GM12873 (cell line): ENCODE results near the gene LRRC28.

Source experiments
- TF ChIP-seq, protein P1 (sequence below): IDR thresholded peaks from 2 replicates; pipeline ENCODE4 v1.5.1; 2012; ENCODE audit warnings: low read depth, mild to moderate bottlenecking, moderate library complexity, low read length, control low read depth; ENCODE audit not compliant: insufficient read depth; ENCODE audit errors: missing control alignments

The LRRC28 gene

DNA sequence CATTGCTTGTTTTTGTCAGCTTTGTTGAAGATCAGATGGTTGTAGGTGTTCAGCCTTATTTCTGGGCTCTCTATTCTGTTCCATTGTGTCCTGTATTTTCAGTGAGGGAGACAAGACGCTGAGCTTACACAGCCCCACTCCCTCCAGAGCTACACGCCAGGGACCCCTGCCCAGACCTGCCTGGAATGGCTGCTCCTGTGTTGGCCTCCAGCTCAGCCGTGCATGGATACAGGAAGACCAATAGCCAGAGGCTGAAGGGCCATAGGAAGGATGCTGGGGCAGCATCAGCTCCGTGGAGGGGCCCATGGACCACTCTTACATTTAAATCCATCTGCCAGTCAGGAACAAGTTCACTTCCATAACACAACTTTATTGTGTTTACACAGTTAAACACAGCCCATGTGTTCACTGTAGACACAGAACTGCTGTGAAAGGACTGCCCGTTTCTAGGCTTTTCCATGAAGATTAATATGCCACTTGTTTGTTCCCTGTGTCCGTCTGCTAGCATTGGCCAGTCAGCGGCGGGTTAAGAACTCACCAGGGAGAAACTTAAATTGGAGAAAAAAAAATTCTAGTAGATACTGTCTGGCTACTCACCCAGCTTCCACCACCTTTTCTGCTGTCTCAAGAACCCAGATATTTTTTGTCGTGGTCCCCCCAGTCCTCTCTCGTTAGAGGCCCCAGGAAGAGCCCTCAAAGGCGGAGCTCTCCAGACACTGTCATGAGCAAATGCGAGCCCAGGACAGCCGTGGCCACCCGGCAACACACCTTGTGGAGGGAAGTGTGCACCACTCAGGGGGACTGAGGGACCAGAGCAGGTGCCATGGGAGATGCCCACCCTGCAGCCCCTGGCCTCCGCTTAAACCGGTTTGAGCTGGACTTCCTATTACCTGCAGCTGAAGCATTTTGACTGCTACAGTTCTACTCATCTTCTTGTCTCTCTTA is 172.2 kb downstream of the LRRC28 start:
- TF ChIP-seq, protein P1, sequence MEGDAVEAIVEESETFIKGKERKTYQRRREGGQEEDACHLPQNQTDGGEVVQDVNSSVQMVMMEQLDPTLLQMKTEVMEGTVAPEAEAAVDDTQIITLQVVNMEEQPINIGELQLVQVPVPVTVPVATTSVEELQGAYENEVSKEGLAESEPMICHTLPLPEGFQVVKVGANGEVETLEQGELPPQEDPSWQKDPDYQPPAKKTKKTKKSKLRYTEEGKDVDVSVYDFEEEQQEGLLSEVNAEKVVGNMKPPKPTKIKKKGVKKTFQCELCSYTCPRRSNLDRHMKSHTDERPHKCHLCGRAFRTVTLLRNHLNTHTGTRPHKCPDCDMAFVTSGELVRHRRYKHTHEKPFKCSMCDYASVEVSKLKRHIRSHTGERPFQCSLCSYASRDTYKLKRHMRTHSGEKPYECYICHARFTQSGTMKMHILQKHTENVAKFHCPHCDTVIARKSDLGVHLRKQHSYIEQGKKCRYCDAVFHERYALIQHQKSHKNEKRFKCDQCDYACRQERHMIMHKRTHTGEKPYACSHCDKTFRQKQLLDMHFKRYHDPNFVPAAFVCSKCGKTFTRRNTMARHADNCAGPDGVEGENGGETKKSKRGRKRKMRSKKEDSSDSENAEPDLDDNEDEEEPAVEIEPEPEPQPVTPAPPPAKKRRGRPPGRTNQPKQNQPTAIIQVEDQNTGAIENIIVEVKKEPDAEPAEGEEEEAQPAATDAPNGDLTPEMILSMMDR, result no peak

GRCh38 chr15:99424131-99424571 is 172.9 kb downstream of the LRRC28 start:
- TF ChIP-seq, protein P1, result no peak

DNA sequence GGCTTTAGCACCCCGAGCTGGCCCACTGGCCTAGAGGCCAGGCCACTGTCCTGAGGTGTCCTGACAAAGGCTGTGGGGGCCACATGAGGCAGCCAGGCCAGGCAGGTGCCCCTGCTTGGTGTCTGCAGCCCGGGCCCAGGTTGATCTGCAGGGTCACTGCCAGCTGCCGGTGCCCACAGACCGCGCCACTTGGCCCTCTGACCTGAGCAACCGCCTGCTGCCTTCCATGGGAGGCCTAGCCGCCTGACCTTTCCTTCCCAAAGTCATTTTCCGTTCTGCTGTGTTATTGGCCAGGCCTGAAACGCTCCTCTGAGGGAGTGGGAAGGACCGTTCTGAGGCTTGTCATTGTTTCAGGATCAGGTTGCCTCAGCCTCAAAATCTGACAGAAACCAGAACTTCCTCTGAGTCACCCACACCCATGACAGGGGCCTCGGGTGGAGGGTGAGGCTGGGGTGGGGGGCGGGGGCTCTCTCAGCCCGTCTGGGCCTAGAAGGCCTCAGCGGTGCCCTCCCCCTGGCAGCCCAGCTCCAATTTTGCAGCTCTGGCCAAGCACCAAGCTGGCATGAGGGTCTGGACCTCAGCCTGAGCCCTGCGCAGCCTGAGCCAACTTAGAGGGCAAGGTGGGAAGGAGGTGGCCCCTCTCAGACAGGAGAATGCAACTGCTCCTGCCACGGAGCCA is 173.8 kb downstream of the LRRC28 start:
- TF ChIP-seq, protein P1, result no peak

DNA sequence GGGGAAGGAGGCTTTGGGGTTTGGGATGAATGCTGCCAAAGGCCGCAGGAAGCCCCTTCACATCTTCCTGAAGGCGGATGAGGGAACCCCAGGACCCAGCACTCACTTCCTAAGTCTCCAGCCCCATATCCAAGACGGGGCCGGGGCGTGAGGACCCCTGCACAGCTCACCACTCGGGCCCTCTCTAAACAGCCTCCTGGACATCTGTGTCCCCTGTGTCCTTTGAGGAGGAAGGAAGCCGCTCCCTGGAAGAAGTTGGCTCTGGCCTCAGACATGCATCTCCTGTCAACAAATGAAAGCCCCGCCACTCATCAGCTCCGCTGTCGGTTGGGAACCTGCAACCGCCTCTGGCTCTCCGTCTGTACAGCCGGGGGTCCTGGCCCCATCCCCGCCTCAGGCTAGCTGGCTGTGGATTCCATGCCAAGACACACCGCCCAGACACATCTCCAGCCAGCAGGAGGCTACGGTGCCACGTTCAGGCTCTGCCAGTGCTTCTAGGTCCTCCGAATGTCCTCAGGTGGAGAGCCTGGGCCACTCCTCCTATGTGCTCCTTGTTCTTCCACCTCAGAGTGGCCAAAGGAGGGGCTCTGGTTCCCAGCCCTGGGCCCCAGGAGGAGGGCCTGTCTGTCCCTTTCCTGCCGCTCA is 174.5 kb downstream of the LRRC28 start:
- TF ChIP-seq, protein P1, result peak; percentile 8

DNA sequence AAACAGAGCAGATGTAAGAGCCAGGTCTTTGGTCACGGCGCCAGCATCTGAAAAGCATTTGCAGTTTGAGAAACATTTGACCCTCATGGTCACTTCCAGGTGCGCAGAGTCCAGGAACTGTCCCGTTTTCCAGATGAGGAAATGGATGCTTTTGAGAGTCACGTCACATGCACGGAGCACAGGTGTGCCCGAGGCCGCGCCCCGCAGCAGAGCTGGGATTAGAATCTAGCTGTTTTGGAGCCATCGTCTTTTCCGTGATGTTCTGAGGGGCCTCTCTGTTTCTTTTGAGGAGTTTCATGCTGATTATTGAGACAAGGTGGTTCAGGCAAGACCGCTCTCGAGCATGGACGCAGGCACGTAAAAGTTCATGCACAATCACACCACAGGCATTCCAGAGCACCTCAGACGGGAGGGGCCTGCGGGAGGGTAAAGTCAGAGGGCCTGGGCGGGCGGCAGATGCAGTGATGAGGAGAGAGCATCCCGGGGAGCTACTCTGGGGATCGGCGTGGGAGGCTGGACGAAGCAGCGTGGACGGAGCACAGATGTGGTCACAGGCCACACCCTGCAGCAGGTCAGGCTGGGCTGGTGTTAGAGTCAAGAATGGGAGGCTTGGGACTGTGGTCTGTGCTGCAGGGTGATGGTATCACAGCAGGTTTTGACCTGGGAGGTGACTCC is 175.3 kb downstream of the LRRC28 start:
- TF ChIP-seq, protein P1, result no peak

DNA sequence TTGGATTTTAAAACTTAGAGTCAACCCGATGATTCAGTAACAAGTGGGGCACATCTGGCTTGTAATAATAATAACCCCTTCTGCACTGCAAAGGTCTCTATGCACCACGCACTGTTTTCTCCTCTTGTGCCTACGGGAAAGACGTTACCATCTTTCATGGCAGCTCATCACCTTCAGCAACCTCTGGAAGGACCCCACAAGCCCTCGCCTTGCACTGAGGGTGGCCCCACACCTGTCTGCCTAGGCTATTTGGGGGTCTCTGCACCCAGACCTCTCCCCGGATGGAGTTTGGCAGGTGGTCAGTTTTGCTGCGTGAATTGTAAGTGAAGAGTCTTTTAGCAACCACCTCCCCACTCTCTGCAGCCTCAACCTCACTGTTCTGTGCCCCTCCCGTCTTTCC is 175.9 kb downstream of the LRRC28 start:
- TF ChIP-seq, protein P1, result no peak
